GM10248 (cell line): Measurements from ENCODE around the gene GAS7.
"Not testable (repeated sequence)": the region's sequence is repeated elsewhere in the genome, so short reads cannot be mapped to it uniquely, and the experiment has no call there.

Experiments
- CTCF ChIA-PET: fragments of 300-600 bp; sonication (Branson Sonifier 250); formaldehyde crosslinking; extraction: SDS; loops from one replicate; lab custom pipeline; 2021; ENCODE audit warnings: antibody characterized with exemption; lab: Yijun Ruan, JAX
- POLR2A ChIA-PET: fragments of 350-650 bp; sonication (Branson Sonifier 250); formaldehyde crosslinking; extraction: SDS; loops from one replicate; lab custom pipeline; 2020; ENCODE audit warnings: antibody characterized with exemption; lab: Yijun Ruan, JAX
- DNase-seq: peaks from one replicate; pipeline ENCODE4 v3.0.0; 2012; ENCODE audit errors: extremely low spot score
- TF ChIP-seq, protein P1 (sequence below): IDR thresholded peaks from 2 replicates; pipeline ENCODE4 v1.5.1; 2012; ENCODE audit warnings: mild to moderate bottlenecking, low read depth; ENCODE audit errors: extremely low read depth, missing control alignments, control extremely low read depth

Gene GAS7

DNA sequence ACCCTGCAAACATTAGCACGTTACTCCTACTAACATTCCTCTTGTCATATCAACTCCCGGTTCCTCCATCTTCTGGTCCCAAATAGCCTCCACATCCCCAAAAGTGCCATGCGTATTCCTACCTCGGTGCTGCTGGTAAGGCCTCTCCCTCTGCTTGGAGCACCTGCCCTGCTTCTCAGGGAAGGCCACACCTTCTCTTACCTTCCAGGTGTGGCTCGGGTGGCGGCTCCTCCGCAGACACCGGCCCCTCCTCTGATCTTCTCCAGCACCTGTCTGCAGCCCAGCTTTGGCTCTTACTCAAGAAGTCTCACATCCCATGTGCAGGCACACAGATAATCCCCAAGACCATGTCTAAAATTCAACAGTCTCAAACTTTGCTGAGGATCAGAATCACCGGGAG, 92.3 kb downstream of the GAS7 start:
- ChIA-PET POLR2A (no interaction called here), CTCF (interaction anchor here (1.6 kb wide), 1 partner anchor 9 kb away, joined by 3 read pairs; no protein-coding TSS in a partner anchor)
- TF ChIP-seq, protein P1, sequence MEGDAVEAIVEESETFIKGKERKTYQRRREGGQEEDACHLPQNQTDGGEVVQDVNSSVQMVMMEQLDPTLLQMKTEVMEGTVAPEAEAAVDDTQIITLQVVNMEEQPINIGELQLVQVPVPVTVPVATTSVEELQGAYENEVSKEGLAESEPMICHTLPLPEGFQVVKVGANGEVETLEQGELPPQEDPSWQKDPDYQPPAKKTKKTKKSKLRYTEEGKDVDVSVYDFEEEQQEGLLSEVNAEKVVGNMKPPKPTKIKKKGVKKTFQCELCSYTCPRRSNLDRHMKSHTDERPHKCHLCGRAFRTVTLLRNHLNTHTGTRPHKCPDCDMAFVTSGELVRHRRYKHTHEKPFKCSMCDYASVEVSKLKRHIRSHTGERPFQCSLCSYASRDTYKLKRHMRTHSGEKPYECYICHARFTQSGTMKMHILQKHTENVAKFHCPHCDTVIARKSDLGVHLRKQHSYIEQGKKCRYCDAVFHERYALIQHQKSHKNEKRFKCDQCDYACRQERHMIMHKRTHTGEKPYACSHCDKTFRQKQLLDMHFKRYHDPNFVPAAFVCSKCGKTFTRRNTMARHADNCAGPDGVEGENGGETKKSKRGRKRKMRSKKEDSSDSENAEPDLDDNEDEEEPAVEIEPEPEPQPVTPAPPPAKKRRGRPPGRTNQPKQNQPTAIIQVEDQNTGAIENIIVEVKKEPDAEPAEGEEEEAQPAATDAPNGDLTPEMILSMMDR = no peak
- DNase-seq = no peak

DNA sequence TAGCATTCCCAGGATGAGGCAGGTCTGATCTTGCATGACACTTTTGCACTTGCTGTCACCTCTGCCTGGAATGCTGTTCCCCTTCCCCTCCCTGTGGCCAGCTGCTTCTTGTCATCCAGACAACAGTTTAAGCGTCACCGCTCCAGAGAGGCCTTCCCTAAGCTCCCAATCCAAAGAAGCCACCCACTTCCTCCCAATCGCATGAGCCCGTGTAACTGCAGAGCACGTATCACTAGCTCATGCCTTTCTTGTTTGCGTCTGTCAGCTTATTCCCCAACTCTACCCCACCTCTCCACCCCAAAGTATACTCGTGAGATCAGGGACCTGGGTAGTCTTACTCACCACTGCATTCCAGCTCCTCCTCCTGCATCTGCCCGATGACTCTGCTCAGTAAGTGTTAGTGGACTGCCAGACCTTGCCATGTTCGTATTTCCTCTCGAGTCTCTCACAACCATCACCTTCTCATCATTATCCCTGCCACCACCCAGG, 92.8 kb downstream of the GAS7 start:
- ChIA-PET POLR2A (no interaction called here), CTCF (interaction anchor here (1.6 kb wide), 1 partner anchor 9 kb away, joined by 3 read pairs; no protein-coding TSS in a partner anchor)
- TF ChIP-seq, protein P1 = no peak
- DNase-seq = no peak

GRCh38 chr17:10103712-10104111, 94.7 kb downstream of the GAS7 start:
- no peak for DNase-seq
- ChIA-PET POLR2A (no interaction called here), CTCF (interaction anchor here (1.1 kb wide), 1 partner anchor 10 kb away, joined by 3 read pairs; no protein-coding TSS in a partner anchor)
- TF ChIP-seq, protein P1 = no peak

DNA sequence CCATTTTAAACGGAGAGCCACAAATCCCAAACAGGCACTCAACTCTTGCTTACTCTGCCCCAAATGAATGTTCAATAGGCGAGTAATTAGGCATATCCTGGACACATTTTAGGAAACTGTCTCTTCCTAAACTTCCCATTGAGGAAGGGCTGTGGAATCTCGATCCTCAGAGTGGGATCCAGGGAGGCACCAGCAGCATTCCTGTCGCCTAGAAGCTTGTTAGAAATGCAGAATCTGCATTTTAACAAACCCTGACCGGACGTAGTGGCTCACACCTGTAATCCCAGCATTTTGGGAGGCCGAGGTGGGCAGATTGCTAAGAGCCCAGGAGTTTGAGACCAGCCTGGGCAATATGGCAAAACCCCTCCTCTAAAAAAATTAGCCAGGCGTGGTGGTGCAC, 95.6 kb downstream of the GAS7 start:
- no peak for DNase-seq
- TF ChIP-seq, protein P1 = no peak
- ChIA-PET POLR2A (interaction anchor here (0.5 kb wide), 1 partner anchor 122 kb away, joined by 3 read pairs; no protein-coding TSS in a partner anchor), CTCF (interaction anchor here (1.2 kb wide), 1 partner anchor 10 kb away, joined by 3 read pairs; no protein-coding TSS in a partner anchor)

DNA sequence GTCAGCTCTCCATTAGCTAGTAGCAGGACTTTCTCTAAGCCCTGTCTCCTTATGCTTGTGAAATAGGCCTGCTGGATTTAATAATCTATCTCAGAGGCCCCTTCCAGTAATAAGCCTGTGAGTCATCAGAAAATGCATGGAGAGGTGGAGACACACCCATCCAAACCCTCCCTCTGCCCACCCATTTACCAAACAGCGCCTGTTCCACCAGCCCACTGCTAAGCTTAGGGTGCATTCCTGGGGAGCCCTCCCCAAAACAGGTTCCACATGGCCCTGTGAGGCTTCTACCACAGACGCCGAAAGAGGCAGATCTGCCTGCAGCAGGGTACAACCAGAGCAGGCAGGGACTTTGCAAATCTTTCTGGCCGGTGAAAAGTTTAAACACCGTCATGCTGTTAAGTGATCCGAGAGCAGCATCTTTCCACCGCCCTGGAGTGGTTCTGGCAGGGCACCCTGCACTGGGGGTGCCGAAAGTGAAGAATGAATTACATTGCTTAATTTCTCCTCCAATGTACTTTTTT, 99.3 kb downstream of the GAS7 start:
- TF ChIP-seq, protein P1 = no peak
- ChIA-PET POLR2A (no interaction called here), CTCF (interaction anchor here (1.3 kb wide), 1 partner anchor 10 kb away, joined by 3 read pairs; no protein-coding TSS in a partner anchor)
- DNase-seq = no peak

DNA sequence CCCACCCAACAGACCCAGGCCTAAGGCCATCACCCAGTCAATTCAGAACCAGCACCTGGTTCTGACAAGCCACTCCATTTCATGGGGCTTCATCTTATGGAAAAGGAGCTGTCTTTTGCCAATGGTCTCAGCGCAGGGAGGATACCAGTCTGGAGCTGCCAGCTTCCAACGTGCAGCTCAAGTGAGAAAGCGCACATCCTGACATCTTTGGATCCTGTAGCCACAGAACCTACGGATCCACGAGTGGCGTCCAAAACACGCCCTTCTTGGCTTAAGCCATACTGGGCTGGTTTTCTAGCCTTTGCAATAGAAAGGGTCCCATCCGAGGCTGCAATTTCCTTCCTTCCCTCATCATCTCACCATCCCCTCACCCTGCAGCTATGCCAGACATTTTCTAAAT, 101.8 kb downstream of the GAS7 start:
- TF ChIP-seq, protein P1 = no peak
- CTCF ChIA-PET = interaction anchor here (1.0 to 1.6 kb wide), 3 partner anchors 8 to 18 kb away, joined by 3 to 4 read pairs (median 4); no protein-coding TSS in a partner anchor
- DNase-seq = no peak
- POLR2A ChIA-PET = no interaction called here

- POLR2A ChIA-PET, DNase-seq, CTCF ChIA-PET: not testable (repeated sequence)
Measured at GRCh38 chr17:10095295-10095694, 103.1 kb downstream of the GAS7 start.
